Fibroblast of lung (primary cell): ENCODE results near the gene EEIG2. TPM values are rescaled to one million over a fixed set of nuclear protein-coding genes. Genes with fewer than 3 reads are reported as not detected.
A peak's percentile ranks its signal among the peaks of the same experiment; 100 is the strongest.

Experiments used
- DNase-seq, 2 donors: peaks; one replicate each; pipeline versions ENCODE4 v3.0.0 to v3.0.0-alpha.2; 2010; ENCODE audit warnings: low read depth in 2 of 2
- H2AFZ ChIP-seq: 2 replicates; pipeline ENCODE4 v1.5.1; 2012; ENCODE audit warnings: low read length, control low read depth, inconsistent platforms
- H3K27ac ChIP-seq: 2 replicates; pipeline ENCODE4 v1.5.1; 2011; ENCODE audit warnings: low read length, control low read depth; ENCODE audit not compliant: insufficient read depth
- H3K27me3 ChIP-seq: 2 replicates; pipeline ENCODE4 v1.5.1; 2011; ENCODE audit warnings: mild to moderate bottlenecking, low read length; ENCODE audit not compliant: control insufficient read depth, insufficient read depth
- H3K36me3 ChIP-seq: 2 replicates; pipeline ENCODE4 v1.5.1; 2011; ENCODE audit warnings: low read length; ENCODE audit not compliant: control insufficient read depth, insufficient read depth
- H3K4me1 ChIP-seq: 2 replicates; pipeline ENCODE4 v1.5.1; 2011; ENCODE audit warnings: low read length; ENCODE audit not compliant: control insufficient read depth, insufficient read depth; ENCODE audit errors: extremely low read depth
- H3K4me2 ChIP-seq: 2 replicates; pipeline ENCODE4 v1.5.1; 2011; ENCODE audit warnings: low read length, control low read depth; ENCODE audit not compliant: insufficient read depth; ENCODE audit errors: extremely low read depth
- H3K4me3 ChIP-seq, 4 experiments: fragments of 200-600 bp in 1 of 4; sonication (generic) in 1 of 4; replicated peaks in 1 of 4; 2 replicates each; pipeline ENCODE4 v1.5.1; 2011 to 2016; ENCODE audit warnings: low read length in 4 of 4, low read depth in 3 of 4, mild to moderate bottlenecking in 3 of 4, control low read depth in 2 of 4, inconsistent platforms in 1 of 4, mixed read lengths in 1 of 4; ENCODE audit not compliant: insufficient read depth in 1 of 4; ENCODE audit errors: control extremely low read depth in 1 of 4
- H3K79me2 ChIP-seq: 2 replicates; pipeline ENCODE4 v1.5.1; 2012; ENCODE audit warnings: mild to moderate bottlenecking, low read length, inconsistent platforms; ENCODE audit not compliant: control insufficient read depth, insufficient read depth
- H3K9ac ChIP-seq: 2 replicates; pipeline ENCODE4 v1.5.1; 2011; ENCODE audit warnings: mild to moderate bottlenecking, low read length, control low read depth; ENCODE audit not compliant: insufficient read depth
- H3K9me3 ChIP-seq: 2 replicates; pipeline ENCODE4 v1.5.1; 2012; ENCODE audit warnings: low read depth, low read length; ENCODE audit not compliant: control insufficient read depth, insufficient read depth
- H4K20me1 ChIP-seq: 2 replicates; pipeline ENCODE4 v1.5.1; 2011; ENCODE audit warnings: low read length; ENCODE audit not compliant: control insufficient read depth, insufficient read depth; ENCODE audit errors: extremely low read depth
- EZH2 ChIP-seq: IDR thresholded peaks from 2 replicates; pipeline ENCODE4 v1.5.1; 2012; ENCODE audit warnings: low read length, control low read depth, mild to moderate bottlenecking; ENCODE audit errors: missing control alignments
- polyA plus RNA-seq, 2 donors: library from polyadenylated mRNA; depleted of rRNA in 1 of 2; stranded (reverse) in 1 of 2; unstranded in 1 of 2; fragments of >200 nt; gene quantifications; 2 replicates each; pipeline ENCODE4 v1.2.1, GENCODE V29; 2011 to 2012; ENCODE audit warnings: missing spikeins in 1 of 2
- total RNA-seq: library from RNA; depleted of rRNA; stranded (reverse); fragments of >200 nt; gene quantifications from 2 replicates; pipeline ENCODE4 v1.2.1, GENCODE V29; 2014
- TF ChIP-seq, protein P1 (sequence below), 2 donors: IDR thresholded peaks in 1 of 2; conservative IDR thresholded peaks in 1 of 2; 1 replicate in 1 of 2; 2 replicates in 1 of 2; pipeline ENCODE4 v1.5.1; 2011 to 2012; ENCODE audit warnings: low read length in 2 of 2, control low read depth in 1 of 2, inconsistent platforms in 1 of 2, low read depth in 1 of 2, mild to moderate bottlenecking in 1 of 2

EEIG2 gene
- total and polyA plus RNA-seq, 2 donors (not counting 1 experiment from before 2014, with no cell fraction given) = 13.7 to 18.5 TPM

DNA sequence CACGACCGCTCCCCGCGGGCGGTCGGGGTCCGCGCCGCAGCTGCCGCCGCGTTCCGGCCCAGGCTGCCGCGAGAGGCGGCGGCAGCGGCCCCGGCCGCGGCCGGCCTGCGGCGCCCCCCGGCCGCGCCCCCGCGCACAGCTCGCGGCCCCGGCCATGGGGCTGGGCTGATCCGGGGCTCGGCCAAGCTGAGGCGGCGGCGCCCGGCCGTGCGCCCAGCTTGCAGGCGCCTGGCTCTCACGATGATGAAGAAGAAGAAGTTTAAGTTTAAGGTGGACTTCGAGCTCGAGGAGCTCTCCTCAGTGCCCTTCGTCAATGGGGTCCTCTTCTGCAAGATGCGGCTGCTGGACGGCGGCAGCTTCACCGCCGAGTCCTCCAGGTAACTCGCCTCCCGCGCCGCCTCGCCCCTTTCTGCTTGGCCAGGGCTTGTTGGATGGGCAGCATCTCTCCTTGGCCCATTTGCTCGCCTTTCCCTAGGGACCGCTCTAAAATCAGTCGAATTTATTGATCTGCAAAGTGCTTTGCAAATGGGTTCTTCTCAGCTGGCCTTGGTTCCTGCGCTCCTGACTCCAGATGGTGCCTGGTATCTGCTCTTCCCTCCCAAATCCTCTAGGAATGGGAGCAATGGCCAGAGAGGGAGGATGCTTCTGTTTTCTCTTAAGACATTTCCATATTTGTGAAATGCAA lies 431 bp downstream of the EEIG2 start:
- no peak for TF ChIP-seq EZH2
- TF ChIP-seq, protein P1, sequence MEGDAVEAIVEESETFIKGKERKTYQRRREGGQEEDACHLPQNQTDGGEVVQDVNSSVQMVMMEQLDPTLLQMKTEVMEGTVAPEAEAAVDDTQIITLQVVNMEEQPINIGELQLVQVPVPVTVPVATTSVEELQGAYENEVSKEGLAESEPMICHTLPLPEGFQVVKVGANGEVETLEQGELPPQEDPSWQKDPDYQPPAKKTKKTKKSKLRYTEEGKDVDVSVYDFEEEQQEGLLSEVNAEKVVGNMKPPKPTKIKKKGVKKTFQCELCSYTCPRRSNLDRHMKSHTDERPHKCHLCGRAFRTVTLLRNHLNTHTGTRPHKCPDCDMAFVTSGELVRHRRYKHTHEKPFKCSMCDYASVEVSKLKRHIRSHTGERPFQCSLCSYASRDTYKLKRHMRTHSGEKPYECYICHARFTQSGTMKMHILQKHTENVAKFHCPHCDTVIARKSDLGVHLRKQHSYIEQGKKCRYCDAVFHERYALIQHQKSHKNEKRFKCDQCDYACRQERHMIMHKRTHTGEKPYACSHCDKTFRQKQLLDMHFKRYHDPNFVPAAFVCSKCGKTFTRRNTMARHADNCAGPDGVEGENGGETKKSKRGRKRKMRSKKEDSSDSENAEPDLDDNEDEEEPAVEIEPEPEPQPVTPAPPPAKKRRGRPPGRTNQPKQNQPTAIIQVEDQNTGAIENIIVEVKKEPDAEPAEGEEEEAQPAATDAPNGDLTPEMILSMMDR (conservative IDR thresholded peaks at IDR 0.05 in 1 of 2, IDR thresholded peaks at IDR 0.05 in 1 of 2; ENCODE audit: low read depth in 1 of 2, low read length in 2 of 2) = no peak
- peak overlapping the region; percentile 53 for H3K27ac ChIP-seq
- H3K4me1 ChIP-seq = peaks cover 2% of the 10 kb centered on the region
- H3K9me3 ChIP-seq = no peaks in the 10 kb centered on the region
- no peaks in the 10 kb centered on the region for H4K20me1 ChIP-seq
- H3K4me2 ChIP-seq = peak overlapping the region; percentile 96
- peak overlapping the region; percentile 65 for H3K9ac ChIP-seq
- H3K36me3 ChIP-seq = no peaks in the 10 kb centered on the region
- DNase-seq = peak; percentile 30 to 48
- H3K27me3 ChIP-seq = no peaks in the 10 kb centered on the region
- peak overlapping the region; percentile 85 for H2AFZ ChIP-seq
- H3K79me2 ChIP-seq = peaks cover 25% of the 10 kb centered on the region
- peak overlapping the region; percentile 73 to 84 (median 76) for H3K4me3 ChIP-seq

DNA sequence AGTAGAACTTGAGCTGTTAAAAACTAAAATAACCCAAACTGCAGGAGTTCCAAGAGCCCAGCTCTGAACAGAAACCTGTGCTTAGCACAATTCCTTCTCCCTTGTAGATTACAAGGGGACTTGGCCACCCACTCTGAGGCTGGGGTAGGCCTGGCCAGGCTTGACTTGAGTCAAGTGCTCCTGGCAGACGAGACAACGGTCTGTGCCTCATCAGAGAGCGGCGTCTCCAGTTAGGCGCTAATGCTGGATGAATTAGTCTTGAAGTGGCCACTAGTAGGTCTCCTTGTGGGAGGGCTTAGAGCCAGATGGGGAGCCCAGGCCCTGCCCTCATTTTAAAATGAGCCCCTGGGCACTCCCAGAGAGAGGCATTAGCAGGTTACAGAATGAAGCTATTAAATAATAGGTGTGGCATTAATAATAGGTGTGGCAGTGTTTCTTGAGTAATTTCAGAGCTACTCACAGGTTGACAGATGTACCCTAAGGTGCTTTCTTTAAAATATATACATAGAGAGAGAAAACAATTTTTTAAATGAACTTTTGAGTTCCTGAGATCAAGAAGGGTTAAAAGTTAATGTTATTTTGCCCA lies 1.1 kb downstream of the EEIG2 start:
- TF ChIP-seq EZH2 = no peak
- TF ChIP-seq, protein P1 (conservative IDR thresholded peaks at IDR 0.05 in 1 of 2, IDR thresholded peaks at IDR 0.05 in 1 of 2; ENCODE audit: low read depth in 1 of 2, low read length in 2 of 2) = no peak
- DNase-seq = peak; percentile 42 to 66
- Histone ChIP-seq H3K9me3 (no peaks in the 10 kb centered on the region), H3K27ac (peak overlapping the region; percentile 53), H3K4me2 (peak overlapping the region; percentile 96), H3K9ac (no peak overlapping the region), H3K27me3 (no peaks in the 10 kb centered on the region), H3K4me3 (peak overlapping the region; percentile 73 to 84 (median 76)), H3K36me3 (no peaks in the 10 kb centered on the region), H3K79me2 (peaks cover 25% of the 10 kb centered on the region), H3K4me1 (peaks cover 2% of the 10 kb centered on the region), H4K20me1 (no peaks in the 10 kb centered on the region), H2AFZ (peak overlapping the region; percentile 85)

- Histone ChIP-seq H3K9me3 (no peaks in the 10 kb centered on the region), H3K36me3 (no peaks in the 10 kb centered on the region), H3K27me3 (no peaks in the 10 kb centered on the region), H3K9ac (no peak overlapping the region), H3K27ac (no peak overlapping the region), H3K4me1 (peaks cover 2% of the 10 kb centered on the region), H4K20me1 (no peaks in the 10 kb centered on the region), H2AFZ (no peak overlapping the region), H3K4me2 (peak overlapping the region; percentile 60), H3K79me2 (peaks cover 25% of the 10 kb centered on the region), H3K4me3 (peak overlapping the region in 2 of 4 experiments; percentile 4 to 76)
- TF ChIP-seq, protein P1 (conservative IDR thresholded peaks at IDR 0.05 in 1 of 2, IDR thresholded peaks at IDR 0.05 in 1 of 2; ENCODE audit: low read depth in 1 of 2, low read length in 2 of 2) = peak; percentile 12 to 34
- no peak for TF ChIP-seq EZH2
- DNase-seq = peak in 1 of 2 donors; percentile 14
These were observed 1.9 kb downstream of the EEIG2 start for GRCh38 chr1:108561689-108562326.
